SKM-1 treated with dmso at 0.1 percent for 144 hours (cell line): Measurements from ENCODE around the gene PDZD8.
"Not testable (repeated sequence)": the region's sequence is repeated elsewhere in the genome, so short reads cannot be mapped to it uniquely, and the experiment has no call there.

ENCODE experiments used
- DNase-seq: peaks from one replicate; lab custom pipeline; 2025; ENCODE audit not compliant: unreplicated experiment; lab: John Stamatoyannopoulos, UW

The PDZD8 gene

DNA sequence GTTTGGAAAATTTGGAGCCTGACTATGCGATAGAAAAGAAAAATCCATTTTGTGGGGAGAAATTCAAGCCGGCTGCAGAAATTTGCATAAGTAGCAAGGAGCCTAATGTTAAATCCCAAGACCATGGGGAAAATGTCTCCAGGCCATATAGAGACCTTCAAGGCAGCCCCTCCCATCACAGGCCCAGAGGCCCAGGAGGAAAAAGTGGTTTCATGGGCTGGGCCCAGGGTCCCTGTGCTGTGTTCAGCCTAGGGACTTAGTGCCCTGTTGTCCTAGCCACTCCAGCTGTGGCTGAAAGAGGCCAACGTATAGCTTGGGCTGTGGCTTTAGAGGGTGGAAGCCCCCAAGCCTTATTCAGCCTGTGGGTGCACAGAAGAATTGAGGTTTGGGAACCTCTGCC lies 71.8 kb downstream of the PDZD8 start:
- DNase-seq, result not testable (repeated sequence)

GRCh38 chr10:117300671-117301070 lies 74.6 kb downstream of the PDZD8 start:
- no peak for DNase-seq

DNA sequence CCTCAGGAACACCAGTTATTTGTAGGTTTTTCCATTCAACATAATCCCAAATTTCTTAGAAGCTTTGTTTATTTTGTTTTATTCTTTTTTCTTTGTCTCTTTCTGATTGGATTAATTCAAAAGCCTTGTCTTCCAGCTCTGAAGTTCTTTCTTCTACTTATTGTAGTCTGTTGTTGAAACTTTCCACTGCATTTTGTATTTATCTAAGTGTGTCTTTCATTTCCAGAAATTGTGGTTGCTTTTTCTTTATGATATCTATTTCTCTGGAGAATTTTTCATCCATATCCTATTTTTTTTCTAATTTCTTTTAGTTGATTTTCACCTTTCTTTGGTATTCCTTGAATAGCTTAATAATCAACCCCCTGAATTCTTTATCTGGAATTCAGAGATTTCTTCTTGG lies 75.8 kb downstream of the PDZD8 start:
- DNase-seq, result no peak

DNA sequence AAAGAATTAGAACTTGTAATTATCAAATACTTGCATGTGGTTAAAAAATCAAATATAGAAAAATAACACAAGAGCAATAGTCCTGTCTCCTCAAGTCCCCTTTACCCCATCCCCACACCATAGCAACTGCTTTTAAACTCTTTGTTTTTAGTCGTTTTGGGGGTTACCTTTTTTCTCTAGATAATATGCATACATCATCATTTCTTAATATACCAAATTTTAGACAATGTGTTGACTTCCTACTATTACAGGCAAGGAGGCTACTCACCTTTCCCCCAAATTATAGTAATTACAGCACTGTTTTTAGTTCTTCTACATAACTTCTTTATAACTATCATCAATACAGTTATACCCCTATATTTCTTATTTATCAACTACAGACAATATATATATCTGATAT lies 77.0 kb downstream of the PDZD8 start:
- DNase-seq, result no peak

DNA sequence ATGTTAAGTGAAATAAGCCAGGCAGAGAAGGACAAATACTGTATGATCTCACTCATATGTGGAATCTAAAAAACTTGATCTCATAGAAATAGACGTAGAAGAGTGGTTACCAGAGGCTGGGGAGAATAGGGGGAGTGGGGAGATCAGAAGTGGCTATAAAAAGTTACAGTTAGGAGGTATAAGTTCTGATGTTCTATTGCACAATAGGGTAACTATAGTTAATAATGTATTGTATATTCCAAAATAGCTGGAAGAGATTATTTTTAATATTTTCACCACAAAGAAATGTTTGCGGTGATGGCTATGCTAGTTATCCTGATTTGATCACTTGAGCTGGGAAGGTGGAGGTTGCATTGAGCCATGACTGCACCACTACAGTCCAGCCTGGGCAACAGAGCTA lies 80.5 kb downstream of the PDZD8 start:
- no peak for DNase-seq

DNA sequence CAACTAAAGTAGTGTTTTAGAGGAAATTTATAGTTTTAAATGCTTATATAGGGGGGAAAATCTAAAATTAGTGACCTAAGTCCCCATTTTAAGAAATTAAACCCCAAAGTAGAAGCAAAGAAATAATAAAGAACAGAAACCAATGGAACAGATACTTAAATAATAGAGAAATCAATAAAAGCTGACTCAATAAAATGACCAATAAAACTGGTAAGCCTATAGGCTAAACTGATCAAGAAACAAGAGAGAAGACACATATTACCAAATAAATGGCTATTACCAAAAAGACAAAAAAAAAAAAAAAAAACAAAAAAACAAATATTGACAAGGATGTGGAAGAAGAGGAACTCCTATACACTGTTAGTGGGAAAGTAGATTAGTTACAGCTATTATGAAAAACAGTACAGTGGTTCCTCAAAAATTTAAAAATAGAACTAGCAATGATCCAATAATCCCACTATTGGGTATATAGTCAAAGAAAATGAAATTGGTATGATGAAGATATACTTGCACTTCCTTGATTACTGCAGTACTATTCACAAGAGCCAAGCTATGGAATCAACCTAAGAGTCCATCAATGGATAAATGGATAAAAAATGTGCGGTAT lies 81.1 kb downstream of the PDZD8 start:
- no peak for DNase-seq

- not testable (repeated sequence) for DNase-seq
These were observed 84.4 kb downstream of the PDZD8 start for GRCh38 chr10:117290872-117291271.

DNA sequence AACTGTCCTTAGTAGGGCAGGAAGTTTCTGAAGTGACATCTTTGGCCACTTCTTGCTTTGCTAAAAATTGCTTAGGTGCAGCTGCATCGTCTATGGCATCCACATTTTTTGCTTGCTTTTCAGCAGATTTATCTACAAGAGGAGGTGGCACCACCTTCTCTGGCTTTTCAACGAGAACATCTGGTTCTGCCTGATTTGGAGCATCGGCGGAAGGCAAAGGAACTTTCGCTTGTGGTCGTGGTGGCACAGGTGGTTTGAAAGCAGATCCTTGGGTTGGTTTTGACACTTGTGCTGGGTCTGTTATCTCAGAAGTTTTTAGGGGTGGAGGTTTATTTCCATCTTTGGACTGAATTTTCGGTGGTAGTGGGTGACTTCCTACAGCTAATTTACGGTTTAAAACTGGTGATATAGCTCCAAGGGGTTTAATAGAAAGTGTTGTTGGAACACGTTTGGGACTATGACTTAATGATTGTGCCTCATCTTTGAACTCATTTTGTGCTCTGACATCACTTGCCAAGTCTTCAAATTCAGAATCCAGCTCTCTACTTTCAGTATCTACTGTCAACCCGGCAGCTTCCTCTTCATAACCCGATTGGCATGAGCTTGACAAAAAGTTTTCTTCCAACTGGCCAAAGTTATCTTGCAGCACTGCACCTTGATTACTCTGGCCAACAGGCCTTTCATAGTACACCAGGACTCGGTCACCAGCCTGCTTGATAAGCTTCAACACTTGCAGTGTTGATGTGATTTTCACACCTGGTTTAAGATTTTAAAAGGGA lies 90.3 kb downstream of the PDZD8 start:
- DNase-seq, result no peak

GRCh38 chr10:117277675-117278074 lies 97.6 kb downstream of the PDZD8 start:
- DNase-seq, result no peak

DNA sequence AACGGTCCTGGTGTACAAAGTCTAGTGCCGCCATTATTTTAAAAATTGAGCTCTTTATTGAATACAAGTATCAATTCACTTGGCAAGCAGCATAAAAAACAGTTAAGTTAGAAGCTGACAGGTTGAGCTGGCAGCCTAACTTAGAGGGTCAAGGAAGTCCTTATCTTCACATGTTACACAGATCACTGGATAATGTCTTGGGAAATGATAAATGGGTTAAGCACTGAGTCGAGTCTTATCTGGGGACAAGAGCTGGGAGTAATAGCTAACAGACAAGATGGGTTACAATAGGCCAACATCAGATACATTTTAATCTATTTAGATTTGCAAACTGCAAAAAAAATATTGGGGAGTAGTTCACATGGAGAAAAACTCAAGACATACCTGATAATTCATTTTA lies 100.1 kb downstream of the PDZD8 start:
- DNase-seq, result no peak

- DNase-seq, result no peak
These were observed 100.7 kb downstream of the PDZD8 start for GRCh38 chr10:117274509-117274908.

- no peak for DNase-seq
These were observed 101.3 kb downstream of the PDZD8 start for GRCh38 chr10:117273980-117274379.

- DNase-seq, result peak; percentile 88
These were observed 102.8 kb downstream of the PDZD8 start for GRCh38 chr10:117272195-117273076.

GRCh38 chr10:117271427-117271826 lies 103.8 kb downstream of the PDZD8 start:
- no peak for DNase-seq

- no peak for DNase-seq
These were observed 106.3 kb downstream of the PDZD8 start for GRCh38 chr10:117268907-117269306.

GRCh38 chr10:117268258-117268657 lies 107.0 kb downstream of the PDZD8 start:
- no peak for DNase-seq

DNA sequence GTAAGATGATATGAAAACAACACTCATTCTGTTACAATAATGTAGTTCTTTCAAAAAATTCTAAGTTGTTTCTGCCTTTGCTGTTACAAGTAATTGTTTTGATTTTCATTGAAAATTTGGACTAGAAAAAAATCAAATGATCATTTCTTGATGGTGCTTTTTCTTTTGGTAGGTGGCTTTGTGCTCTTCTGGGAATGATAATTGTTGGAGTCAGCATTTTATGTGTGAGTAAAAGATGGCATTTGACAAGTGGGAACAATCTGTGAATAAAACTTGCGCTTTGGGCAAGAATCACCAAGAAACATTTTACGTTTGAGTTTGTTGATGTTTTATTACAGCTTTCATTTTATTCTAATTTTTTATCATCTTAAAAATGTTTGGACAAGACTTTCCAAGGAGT lies 108.4 kb downstream of the PDZD8 start:
- DNase-seq, result no peak

DNA sequence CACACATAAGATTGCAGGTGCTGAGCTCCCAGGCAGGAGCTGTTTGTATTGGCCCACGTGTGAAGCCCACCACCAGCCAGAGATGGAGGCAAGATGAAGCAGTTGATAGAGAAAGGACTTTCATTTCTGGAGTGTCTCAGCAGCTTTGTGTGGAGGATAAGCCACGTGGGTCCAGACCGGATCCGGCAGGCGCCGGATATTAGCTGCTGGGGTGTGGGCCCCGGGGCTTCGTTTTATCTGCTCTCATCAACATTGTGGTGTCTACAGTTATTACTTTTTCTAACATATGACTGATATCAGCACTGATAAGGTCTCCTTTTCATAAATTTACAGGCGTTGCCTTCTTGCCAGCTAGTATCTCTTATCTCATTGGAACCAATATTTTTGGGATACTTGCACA lies 108.8 kb downstream of the PDZD8 start:
- DNase-seq, result no peak

- no peak for DNase-seq
These were observed 110.5 kb downstream of the PDZD8 start for GRCh38 chr10:117264782-117265181.

- no peak for DNase-seq
These were observed 112.3 kb downstream of the PDZD8 start for GRCh38 chr10:117262903-117263293.

GRCh38 chr10:117262291-117262902 lies 112.8 kb downstream of the PDZD8 start:
- no peak for DNase-seq
